Stimulated activated memory B cell treated with anti-CD40 and anti-IgM and Interleukin-4, amounts not matched to agents 10 μg/mL and 1 μg/mL and 100 μg/mL, for 72 hours (primary cell): ENCODE results near the gene WARS2.
"Not testable (repeated sequence)": the region's sequence is repeated elsewhere in the genome, so short reads cannot be mapped to it uniquely, and the experiment has no call there.

Source experiments
- ATAC-seq: fragments of 150-1000 bp; cut with Tn5 transposase; 2 replicates; pipeline ENCODE4 v1.10.0; 2021
- H3K27ac Mint-ChIP-seq: one replicate; pipeline ENCODE4 v1.8.0; 2022; ENCODE audit warnings: mild to moderate bottlenecking, mixed read lengths
- H3K27me3 Mint-ChIP-seq: one replicate; pipeline ENCODE4 v1.8.0; 2022; ENCODE audit warnings: mixed read lengths
- H3K36me3 Mint-ChIP-seq: one replicate; pipeline ENCODE4 v1.8.0; 2022; ENCODE audit warnings: mixed read lengths
- H3K4me1 Mint-ChIP-seq: one replicate; pipeline ENCODE4 v1.8.0; 2022; ENCODE audit warnings: mixed read lengths
- H3K4me3 Mint-ChIP-seq: one replicate; pipeline ENCODE4 v1.8.0; 2022; ENCODE audit warnings: mild to moderate bottlenecking, moderate library complexity, mixed read lengths
- H3K9me3 Mint-ChIP-seq: one replicate; pipeline ENCODE4 v1.8.0; 2022; ENCODE audit warnings: mixed read lengths

Gene WARS2

DNA sequence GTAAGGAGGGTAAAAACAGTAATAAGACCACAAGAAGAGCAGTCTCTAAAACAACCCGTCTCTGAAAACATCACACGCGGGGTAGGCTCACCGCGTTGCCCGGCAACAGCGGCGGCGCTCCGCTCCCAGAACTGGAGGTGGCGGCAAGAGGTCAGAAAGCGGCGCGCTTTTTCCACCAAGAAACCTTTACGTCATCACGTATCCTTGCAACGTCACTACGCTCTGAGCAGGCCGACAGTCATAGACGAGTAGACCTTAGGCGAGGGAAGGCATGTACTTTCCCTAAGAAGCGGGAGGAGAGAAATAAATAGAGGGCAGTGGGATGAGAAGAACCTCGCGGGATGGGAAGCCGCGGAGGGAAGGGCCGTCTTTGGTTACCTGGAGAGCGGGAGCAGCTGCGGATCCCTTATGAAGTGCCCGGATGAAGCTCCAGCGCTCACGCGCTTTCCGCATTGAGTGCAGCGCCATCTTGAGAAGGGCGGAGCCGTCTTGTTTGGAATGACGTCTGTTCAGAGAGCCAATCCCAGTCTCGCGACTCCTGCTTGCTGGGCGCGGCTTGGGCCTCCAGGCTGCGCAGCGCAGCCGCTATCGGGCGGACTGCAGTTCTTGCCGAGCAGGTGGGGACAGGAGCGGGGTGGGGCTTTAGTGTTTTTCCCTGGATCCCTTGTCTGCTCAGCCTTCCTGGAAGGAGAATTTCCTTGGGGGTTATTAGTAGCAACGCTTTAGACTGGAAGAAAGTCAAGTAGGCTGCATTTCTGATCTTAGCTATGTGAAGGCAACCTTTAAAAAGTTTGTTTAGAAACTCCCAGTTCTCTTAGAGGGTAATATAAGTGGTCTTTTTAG, at the start of gene WARS2:
WARS2 (minus strand) TSS at position 477 of the 843 bp plus-strand sequence; CDS start at position 468, 9 bp downstream.
- peaks cover 11% of the 10 kb centered on the region for H3K36me3 Mint-ChIP-seq
- ATAC-seq = peak; percentile 99
- no peak within 1 kb of the TSS for H3K4me3 Mint-ChIP-seq
- no peak within 1 kb of the TSS for H3K27ac Mint-ChIP-seq
- no peaks in the 10 kb centered on the region for H3K9me3 Mint-ChIP-seq
- peaks cover 24% of the 10 kb centered on the region for H3K4me1 Mint-ChIP-seq
- no peaks in the 10 kb centered on the region for H3K27me3 Mint-ChIP-seq

DNA sequence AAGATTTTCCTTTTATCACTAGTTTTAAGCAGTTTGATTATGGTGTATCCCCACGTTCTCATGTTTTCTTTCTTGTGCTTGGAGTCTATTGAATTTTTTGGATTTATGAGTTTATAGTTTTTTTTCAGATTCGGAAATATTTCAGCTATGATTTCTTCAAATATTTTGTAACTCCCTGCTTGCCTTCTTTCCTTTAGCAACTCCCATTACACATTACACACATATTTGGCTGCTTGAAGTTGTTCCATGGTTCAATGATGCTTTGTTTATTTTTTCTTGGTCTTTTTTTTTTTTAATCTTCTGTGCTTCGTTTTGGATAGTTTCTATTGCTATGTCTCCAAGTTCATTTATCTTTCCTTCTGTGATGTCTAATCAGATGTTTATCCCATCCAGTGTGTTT, 48.5 kb upstream of the WARS2 start:
- peaks cover 67% of the 10 kb centered on the region for H3K36me3 Mint-ChIP-seq

DNA sequence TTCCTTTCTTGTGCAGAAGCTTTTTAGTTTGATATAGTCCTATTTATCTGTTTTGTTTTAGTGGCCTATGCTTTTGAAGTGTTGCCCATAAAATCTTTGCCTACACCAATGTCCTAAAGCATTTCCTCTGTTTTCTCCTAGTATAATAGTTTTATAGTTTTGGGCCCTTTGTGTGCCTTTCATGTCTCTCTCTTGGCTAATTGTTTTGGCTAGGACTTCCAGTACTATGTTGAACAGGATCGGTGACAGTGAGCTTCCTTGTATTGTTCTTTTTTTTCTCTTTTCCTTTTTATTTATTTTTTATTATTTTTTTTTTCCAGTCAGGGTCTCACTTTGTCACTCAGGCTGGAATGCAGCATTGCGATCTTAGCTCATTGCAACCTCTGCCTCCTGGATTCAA, 47.0 kb upstream of the WARS2 start:
- Mint-ChIP-seq H3K4me3 (no peak overlapping the region), H3K27me3 (no peaks in the 10 kb centered on the region), H3K27ac (no peak overlapping the region), H3K9me3 (peaks cover 8% of the 10 kb centered on the region), H3K4me1 (no peaks in the 10 kb centered on the region), H3K36me3 (peaks cover 67% of the 10 kb centered on the region)
- ATAC-seq = no peak

More for the DNA sequence above, 48.5 kb upstream of the WARS2 start:
- Mint-ChIP-seq H3K4me3 (no peak overlapping the region), H3K27ac (no peak overlapping the region), H3K9me3 (peaks cover 8% of the 10 kb centered on the region), H3K27me3 (no peaks in the 10 kb centered on the region), H3K4me1 (no peaks in the 10 kb centered on the region)
- ATAC-seq = no peak

DNA sequence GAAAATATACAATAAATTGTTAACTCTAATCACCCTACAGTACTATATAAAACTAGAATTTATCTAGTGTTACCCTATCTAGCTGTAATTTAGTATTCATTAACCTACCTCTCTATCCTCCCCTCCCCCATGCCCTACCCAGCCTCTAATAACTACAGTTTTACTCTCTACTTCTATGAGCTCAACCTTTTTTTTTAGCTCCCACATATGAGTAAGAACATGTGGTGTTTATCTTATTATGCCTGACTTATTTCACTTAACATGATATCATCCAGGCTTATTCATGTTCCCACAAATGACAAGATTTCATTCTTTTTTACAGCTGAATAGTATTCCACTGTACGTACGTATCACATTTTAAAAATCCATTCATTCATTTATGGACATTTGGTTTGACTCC, 46.0 kb upstream of the WARS2 start:
- peaks cover 8% of the 10 kb centered on the region for H3K9me3 Mint-ChIP-seq
- peaks cover 73% of the 10 kb centered on the region for H3K36me3 Mint-ChIP-seq
- H3K27ac Mint-ChIP-seq = no peak overlapping the region
- H3K4me1 Mint-ChIP-seq = no peaks in the 10 kb centered on the region
- H3K4me3 Mint-ChIP-seq = no peak overlapping the region
- ATAC-seq = no peak
- H3K27me3 Mint-ChIP-seq = no peaks in the 10 kb centered on the region

DNA sequence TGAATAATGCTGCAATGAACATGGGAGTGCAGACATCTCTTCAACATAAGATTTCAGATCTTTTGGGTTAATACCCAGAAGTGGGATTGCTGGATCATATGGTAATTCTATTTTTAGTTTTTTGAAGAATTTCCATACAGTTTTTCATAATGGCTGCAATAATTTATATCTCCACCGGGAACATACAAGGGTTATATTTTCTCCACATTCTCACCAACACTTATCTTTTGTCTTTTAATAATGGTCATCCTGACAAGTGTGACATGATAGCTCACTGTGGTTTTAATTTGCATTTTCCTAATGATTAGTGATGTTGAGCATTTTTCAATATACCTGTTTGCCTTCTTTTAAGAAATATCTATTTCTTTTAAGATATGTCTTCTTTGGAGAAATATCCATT, 44.5 kb upstream of the WARS2 start:
- no peaks in the 10 kb centered on the region for H3K4me1 Mint-ChIP-seq
- H3K9me3 Mint-ChIP-seq = peaks cover 8% of the 10 kb centered on the region
- peaks cover 73% of the 10 kb centered on the region for H3K36me3 Mint-ChIP-seq
- H3K27me3 Mint-ChIP-seq = no peaks in the 10 kb centered on the region
- no peak for ATAC-seq
- no peak overlapping the region for H3K4me3 Mint-ChIP-seq
- H3K27ac Mint-ChIP-seq = no peak overlapping the region

DNA sequence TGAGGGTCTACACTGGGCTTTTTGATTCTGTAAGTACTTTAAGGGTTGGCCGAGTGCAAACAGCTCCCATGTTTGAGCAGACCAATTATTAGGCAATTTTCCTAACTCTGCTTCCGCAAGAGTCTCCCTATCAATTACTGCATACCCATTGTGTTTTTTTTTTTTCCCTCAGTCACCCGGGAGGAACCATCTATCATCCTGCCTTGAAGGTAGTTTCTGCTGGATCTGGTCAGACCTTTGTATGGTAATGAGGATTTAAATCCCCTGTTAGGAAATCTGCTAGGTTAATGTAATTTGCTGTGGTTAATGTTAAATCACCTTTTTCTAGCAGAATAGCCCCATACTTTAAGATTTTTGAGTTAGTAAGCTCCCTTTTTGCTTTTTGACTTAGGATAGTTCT, 40.8 kb upstream of the WARS2 start:
- no peak for ATAC-seq
- H3K36me3 Mint-ChIP-seq = peaks cover 72% of the 10 kb centered on the region
- no peaks in the 10 kb centered on the region for H3K4me1 Mint-ChIP-seq
- H3K9me3 Mint-ChIP-seq = peaks cover 7% of the 10 kb centered on the region
- H3K4me3 Mint-ChIP-seq = no peak overlapping the region
- no peaks in the 10 kb centered on the region for H3K27me3 Mint-ChIP-seq
- no peak overlapping the region for H3K27ac Mint-ChIP-seq

DNA sequence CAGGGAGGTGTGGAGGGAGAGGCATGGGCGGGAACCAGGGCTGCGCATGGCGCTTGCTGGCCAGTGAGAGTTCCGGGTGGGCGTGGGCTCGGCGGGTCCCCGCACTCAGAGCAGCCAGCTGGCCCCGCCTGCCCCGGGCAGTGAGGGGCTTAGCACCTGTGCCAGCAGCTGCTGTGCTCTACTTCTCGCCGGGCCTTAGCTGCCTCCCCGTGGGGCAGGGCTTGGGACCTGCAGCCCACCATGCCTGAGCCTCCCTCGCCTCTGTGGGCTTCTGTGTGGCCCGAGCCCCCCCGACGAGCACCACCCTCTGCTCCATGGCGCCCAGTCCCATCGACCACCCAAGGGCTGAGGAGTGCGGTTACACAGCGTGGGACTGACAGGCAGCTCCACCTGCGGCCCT, 38.6 kb upstream of the WARS2 start:
- peaks cover 7% of the 10 kb centered on the region for H3K9me3 Mint-ChIP-seq
- no peak overlapping the region for H3K27ac Mint-ChIP-seq
- H3K4me3 Mint-ChIP-seq = no peak overlapping the region
- no peak for ATAC-seq
- peaks cover 79% of the 10 kb centered on the region for H3K36me3 Mint-ChIP-seq
- no peaks in the 10 kb centered on the region for H3K4me1 Mint-ChIP-seq
- H3K27me3 Mint-ChIP-seq = no peaks in the 10 kb centered on the region

DNA sequence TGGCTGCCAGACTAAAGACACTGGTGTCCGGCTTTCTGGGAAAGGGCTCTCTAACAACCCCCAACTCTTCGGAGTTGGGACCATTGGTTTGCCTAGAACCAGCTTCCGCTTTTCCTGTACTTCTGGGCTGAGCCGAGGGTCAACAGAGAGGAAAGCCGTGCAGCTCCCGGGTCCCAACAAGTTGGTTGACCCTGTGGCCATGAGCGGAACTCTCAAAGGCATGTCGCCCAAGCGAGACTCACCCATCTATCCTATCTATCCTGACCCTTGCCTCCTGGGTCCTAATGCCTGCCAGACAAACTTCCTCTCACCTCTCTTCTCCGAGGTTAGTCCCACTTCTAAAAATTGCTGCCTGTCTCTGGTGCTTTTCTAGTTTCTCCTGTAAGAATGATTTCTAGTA, 32.5 kb upstream of the WARS2 start:
- H3K9me3 Mint-ChIP-seq, H3K27ac Mint-ChIP-seq, H3K4me1 Mint-ChIP-seq, H3K4me3 Mint-ChIP-seq, ATAC-seq, H3K27me3 Mint-ChIP-seq: not testable (repeated sequence)
- peaks cover 88% of the 10 kb centered on the region for H3K36me3 Mint-ChIP-seq

DNA sequence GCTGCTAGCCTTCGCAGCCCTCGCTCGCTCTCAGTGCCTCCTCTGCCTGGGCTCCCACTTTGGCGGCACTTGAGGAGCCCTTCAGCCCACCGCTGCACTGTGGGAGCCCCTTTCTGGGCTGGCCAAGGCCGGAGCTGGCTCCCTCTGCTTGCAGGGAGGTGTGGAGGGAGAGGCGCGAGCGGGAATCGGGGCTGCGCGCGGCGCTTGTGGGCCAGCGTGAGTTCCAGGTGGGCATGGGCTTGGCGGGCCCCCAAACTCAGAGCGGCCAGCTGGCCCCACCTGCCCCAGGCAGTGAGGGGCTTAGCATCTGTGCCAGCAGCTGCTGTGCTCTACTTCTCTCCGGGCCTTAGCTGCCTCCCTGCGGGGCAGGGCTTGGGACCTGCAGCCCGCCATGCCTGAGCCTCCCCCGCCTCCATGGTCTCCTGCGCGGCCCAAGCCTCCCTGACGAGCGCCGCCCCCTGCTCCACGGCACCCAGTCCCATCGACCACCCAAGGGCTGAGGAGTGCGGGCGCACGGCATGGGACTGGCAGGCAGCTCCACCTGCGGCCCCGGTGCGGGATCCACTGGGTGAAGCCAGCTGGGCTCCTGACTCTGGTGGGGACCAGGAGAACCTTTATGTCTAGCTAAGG, 31.0 kb upstream of the WARS2 start:
- H3K4me1 Mint-ChIP-seq, H3K27me3 Mint-ChIP-seq, H3K4me3 Mint-ChIP-seq, ATAC-seq, H3K9me3 Mint-ChIP-seq, H3K27ac Mint-ChIP-seq: not testable (repeated sequence)
- H3K36me3 Mint-ChIP-seq = peaks cover 86% of the 10 kb centered on the region

DNA sequence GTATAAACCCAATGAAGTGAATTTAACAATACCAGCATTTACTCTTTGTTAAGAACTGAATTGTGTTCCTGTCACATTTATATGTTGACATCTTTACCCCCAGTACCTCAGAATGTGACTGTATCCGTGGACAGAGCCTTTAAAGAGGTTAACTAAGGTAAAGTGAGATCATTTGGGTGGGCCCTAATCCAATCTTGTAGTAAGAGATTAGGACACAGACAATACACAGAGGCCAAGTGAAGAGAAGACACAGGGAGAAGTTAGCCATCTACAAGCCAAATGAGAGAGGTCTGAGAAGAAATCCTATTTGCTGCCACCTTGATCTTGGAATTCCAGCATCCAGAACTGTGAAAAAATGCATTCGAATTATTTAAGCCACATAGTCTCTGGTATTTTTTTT, 22.9 kb upstream of the WARS2 start:
- no peak for ATAC-seq
- Mint-ChIP-seq H3K27ac (no peak overlapping the region), H3K9me3 (no peaks in the 10 kb centered on the region), H3K4me1 (peaks cover 5% of the 10 kb centered on the region), H3K4me3 (no peak overlapping the region), H3K36me3 (peaks cover 86% of the 10 kb centered on the region), H3K27me3 (no peaks in the 10 kb centered on the region)

DNA sequence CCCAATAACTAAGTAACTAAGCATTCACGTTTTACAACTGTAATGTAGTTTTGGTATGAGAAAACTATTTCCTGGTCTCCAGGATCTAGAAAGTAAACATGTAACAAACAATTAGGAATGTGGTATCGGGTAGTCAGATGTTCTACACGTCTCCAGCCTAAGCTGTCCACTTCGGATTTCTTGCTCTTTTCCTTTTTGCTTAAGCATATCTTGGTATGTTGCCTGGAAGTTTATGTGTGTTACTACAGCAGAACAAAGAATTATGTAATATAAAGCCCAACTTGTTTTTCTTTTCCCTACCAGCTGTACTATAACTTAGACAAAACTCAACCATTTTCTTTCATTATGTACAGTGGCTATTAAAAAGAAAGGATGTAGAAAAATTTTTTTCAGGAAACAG, 20.4 kb upstream of the WARS2 start:
- Mint-ChIP-seq H3K4me1 (peaks cover 8% of the 10 kb centered on the region), H3K27ac (no peak overlapping the region), H3K36me3 (peaks cover 88% of the 10 kb centered on the region), H3K4me3 (no peak overlapping the region), H3K27me3 (no peaks in the 10 kb centered on the region), H3K9me3 (peaks cover 1% of the 10 kb centered on the region)
- ATAC-seq = no peak

DNA sequence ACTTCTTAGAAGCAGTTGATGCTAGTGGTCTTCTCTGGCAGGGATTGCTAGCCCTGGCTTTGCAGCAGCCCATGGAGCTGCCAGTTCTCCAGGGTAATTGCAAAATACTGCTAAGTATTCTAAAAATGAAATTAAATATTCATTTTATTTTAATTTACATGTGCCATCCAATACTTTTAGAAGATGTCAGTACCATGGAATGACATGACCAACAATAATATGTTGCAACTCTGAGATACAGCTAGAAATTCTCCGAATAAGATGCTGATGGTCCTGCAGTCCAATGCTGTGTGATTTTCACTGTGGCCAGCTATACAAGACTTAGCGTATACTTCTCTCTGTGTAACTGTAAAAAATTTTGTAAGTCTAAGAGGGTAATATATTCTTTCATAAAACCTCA, 20.0 kb upstream of the WARS2 start:
- no peak overlapping the region for H3K4me3 Mint-ChIP-seq
- peaks cover 89% of the 10 kb centered on the region for H3K36me3 Mint-ChIP-seq
- H3K4me1 Mint-ChIP-seq = peaks cover 11% of the 10 kb centered on the region
- ATAC-seq = no peak
- no peaks in the 10 kb centered on the region for H3K27me3 Mint-ChIP-seq
- H3K9me3 Mint-ChIP-seq = peaks cover 3% of the 10 kb centered on the region
- H3K27ac Mint-ChIP-seq = no peak overlapping the region

DNA sequence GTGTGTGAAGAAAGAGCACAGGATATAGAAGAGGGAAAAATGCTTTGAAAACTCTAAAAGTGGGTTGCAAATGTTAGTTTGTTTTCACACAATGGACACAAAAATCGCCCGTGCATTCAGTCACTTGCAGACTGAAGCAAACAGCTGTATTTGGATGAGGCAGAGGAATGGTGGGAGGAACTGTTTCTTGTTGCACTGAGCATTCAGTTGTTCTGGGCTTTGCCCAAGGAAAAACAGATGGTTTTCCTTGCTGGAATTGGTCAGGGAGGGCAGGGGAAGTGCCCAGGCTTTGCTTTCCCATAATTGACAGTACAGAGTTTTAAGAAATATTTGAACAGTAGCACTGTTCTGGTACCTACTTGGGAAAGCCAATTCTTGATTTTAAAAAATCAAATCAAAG, 19.5 kb upstream of the WARS2 start:
- Mint-ChIP-seq H3K27me3 (no peaks in the 10 kb centered on the region), H3K4me3 (no peak overlapping the region), H3K27ac (no peak overlapping the region), H3K4me1 (peaks cover 11% of the 10 kb centered on the region), H3K36me3 (peaks cover 89% of the 10 kb centered on the region), H3K9me3 (peaks cover 3% of the 10 kb centered on the region)
- no peak for ATAC-seq

DNA sequence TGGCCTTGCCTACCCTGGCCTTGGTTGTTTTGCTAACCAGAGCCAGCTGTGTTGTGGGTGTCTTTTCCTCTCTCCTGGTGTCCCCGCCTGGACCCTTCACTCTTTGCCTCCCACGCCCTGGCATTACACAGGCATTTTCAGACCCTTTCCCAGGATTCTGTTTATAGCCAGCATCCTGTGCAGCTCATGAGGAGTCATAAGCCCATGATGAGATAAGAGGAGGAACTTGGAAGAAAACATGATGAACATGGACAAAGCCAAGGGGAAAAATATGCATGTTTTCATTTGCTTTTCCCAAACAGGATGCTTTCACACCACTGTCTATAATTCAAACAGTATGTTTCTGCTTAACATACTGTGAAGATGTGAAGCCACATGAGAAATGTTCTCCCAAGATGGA, 18.7 kb upstream of the WARS2 start:
- no peaks in the 10 kb centered on the region for H3K27me3 Mint-ChIP-seq
- H3K4me1 Mint-ChIP-seq = peaks cover 10% of the 10 kb centered on the region
- H3K27ac Mint-ChIP-seq = no peak overlapping the region
- peaks cover 90% of the 10 kb centered on the region for H3K36me3 Mint-ChIP-seq
- H3K4me3 Mint-ChIP-seq = no peak overlapping the region
- no peak for ATAC-seq
- peaks cover 3% of the 10 kb centered on the region for H3K9me3 Mint-ChIP-seq

DNA sequence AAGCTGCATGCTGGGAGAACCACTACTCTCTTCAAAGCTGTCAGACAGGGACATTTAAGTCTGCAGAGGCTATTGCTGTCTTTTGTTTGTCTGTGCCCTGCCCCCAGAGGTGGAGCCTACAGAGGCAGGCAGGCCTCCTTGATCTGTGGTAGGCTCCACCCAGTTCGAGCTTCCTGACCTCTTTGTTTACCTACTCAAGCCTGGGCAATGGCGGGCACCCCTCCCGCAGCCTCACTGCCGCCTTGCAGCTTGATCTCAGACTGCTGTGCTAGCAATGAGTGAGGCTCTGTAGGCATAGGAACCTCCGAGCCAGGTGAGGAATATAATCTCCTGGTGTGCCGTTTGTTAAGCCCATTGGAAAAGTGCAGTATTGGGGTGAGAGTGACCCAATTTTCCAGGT, 16.3 kb upstream of the WARS2 start:
- not testable (repeated sequence) for H3K4me3 Mint-ChIP-seq, ATAC-seq, H3K27me3 Mint-ChIP-seq, H3K9me3 Mint-ChIP-seq, H3K27ac Mint-ChIP-seq
- peaks cover 14% of the 10 kb centered on the region for H3K4me1 Mint-ChIP-seq
- peaks cover 88% of the 10 kb centered on the region for H3K36me3 Mint-ChIP-seq

DNA sequence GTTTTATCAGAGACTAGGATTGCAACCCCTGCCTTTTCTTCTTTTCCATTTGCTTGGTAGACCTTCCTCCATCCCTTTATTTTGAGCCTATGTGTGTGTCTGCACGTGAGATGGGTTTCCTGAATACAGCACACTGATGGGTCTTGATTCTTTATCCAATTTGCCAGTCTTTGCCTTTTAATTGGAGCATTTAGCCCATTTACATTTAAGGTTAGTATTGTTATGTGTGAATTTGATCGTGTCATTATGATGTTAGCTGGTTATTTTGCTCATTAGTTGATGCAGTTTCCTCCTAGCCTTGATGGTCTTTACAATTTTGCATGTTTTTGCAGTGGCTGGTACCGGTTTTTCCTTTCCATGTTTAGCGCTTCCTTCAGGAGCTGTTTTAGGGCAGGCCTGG, 14.6 kb upstream of the WARS2 start:
- not testable (repeated sequence) for ATAC-seq, H3K4me3 Mint-ChIP-seq, H3K9me3 Mint-ChIP-seq, H3K27ac Mint-ChIP-seq, H3K27me3 Mint-ChIP-seq
- Mint-ChIP-seq H3K36me3 (peaks cover 91% of the 10 kb centered on the region), H3K4me1 (peaks cover 14% of the 10 kb centered on the region)
